Kidney epithelial cell (primary cell): ENCODE data around the gene KPTN. TPM values are rescaled to one million over a fixed set of nuclear protein-coding genes. Genes with fewer than 3 reads are reported as not detected.
A peak's percentile ranks its signal among the peaks of the same experiment; 100 is the strongest.

ENCODE experiments used
- DNase-seq: peaks from one replicate; pipeline ENCODE4 v3.0.0-alpha.2; 2010; ENCODE audit warnings: low read depth
- H3K27me3 ChIP-seq: 2 replicates; pipeline ENCODE4 v1.6.0; 2011; ENCODE audit warnings: low read length; ENCODE audit not compliant: control insufficient read depth, insufficient read depth
- H3K36me3 ChIP-seq: 2 replicates; pipeline ENCODE4 v1.5.1; 2011; ENCODE audit warnings: low read length; ENCODE audit not compliant: control insufficient read depth, insufficient read depth
- H3K4me3 ChIP-seq: 2 replicates; pipeline ENCODE4 v1.5.1; 2011; ENCODE audit warnings: low read depth, mild to moderate bottlenecking, control low read depth, low read length
- CTCF ChIP-seq: IDR thresholded peaks from 2 replicates; pipeline ENCODE4 v1.5.1; 2011; ENCODE audit warnings: mild to moderate bottlenecking, moderate library complexity, low read length, control low read depth, inconsistent platforms; ENCODE audit not compliant: insufficient read depth, poor library complexity, severe bottlenecking
- total RNA-seq: library from RNA; depleted of rRNA; stranded (reverse); fragments of >200 nt; gene quantifications from 2 replicates; pipeline ENCODE4 v1.2.3, GENCODE V29; 2015

The KPTN gene
- total RNA-seq, 1 donor from 2014 or later = 6.0 TPM

DNA sequence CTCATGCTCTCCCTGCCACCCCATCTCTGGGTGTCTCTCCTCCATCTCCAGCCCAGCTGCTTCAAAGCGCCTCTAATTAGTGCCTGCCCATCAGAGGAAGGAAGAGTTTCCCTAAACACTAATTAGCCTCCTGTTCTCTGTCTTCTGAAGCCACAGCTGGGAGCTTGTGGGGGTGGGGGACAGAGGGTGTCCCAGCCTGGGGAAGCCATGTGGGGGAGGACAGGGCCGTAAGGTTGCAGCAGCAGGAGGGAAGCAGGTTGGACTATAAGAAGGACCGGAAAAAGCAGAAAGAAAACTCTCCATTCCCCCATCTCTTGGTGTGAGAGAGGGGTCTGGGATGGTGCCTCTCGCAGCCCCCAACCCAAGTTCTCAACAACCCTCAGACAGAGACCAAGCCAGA is 38.5 kb downstream of the KPTN start:
- Histone ChIP-seq H3K4me3 (no peak overlapping the region), H3K27me3 (peaks cover 76% of the 10 kb centered on the region), H3K36me3 (no peaks in the 10 kb centered on the region)
- no peak for TF ChIP-seq CTCF
- no peak for DNase-seq

DNA sequence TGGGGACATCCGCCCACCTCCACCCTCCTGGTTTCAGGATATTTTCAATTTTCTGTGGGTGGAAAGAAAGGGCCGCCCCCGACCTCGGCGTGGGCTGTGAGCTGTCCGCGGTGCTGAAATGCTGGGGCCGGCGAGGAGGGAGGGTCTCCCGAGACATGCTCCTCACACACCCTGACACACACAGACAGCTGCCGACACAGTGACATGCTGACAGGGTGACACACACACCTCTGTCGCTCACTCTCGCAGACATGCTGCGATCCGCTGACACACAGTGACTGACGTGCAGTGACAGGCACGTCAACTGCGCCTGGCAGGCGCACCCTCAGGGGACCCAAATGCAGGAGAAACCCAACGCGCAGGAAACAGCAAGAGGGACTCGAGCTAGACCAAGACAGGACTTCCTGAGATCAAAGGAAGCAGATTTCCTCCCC is 39.6 kb downstream of the KPTN start:
- Histone ChIP-seq H3K4me3 (no peak overlapping the region), H3K36me3 (no peaks in the 10 kb centered on the region), H3K27me3 (peaks cover 66% of the 10 kb centered on the region)
- TF ChIP-seq CTCF = no peak
- DNase-seq = no peak

- Histone ChIP-seq H3K36me3 (no peaks in the 10 kb centered on the region), H3K27me3 (peaks cover 61% of the 10 kb centered on the region), H3K4me3 (no peak overlapping the region)
- no peak for TF ChIP-seq CTCF
- no peak for DNase-seq
Measured at GRCh38 chr19:47443331-47443730, 40.7 kb downstream of the KPTN start.

GRCh38 chr19:47438793-47439220 is 45.2 kb downstream of the KPTN start:
- no peak for TF ChIP-seq CTCF
- Histone ChIP-seq H3K36me3 (no peaks in the 10 kb centered on the region), H3K4me3 (no peak overlapping the region), H3K27me3 (peaks cover 30% of the 10 kb centered on the region)
- DNase-seq = no peak

DNA sequence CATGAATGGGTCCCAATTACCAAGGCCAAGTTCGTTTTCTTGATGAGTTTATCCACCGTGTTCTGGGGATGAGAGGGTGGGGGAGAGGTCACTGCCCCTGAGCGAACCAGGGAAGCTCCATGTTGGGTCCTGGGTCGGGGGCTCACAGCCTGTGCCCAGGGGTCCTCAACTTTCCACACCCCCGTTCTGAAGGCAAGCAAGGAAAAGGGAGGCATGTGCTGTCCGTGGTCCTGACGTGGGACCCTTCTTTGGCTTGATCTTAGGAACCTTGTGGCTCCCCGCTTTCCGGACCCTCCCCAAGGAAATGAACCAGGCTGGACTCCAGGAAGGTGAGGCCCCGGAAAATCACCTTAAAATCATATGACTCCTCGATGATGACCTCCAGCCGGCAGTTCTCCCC is 46.5 kb downstream of the KPTN start:
- peaks cover 23% of the 10 kb centered on the region for H3K27me3 ChIP-seq
- TF ChIP-seq CTCF = no peak

DNA sequence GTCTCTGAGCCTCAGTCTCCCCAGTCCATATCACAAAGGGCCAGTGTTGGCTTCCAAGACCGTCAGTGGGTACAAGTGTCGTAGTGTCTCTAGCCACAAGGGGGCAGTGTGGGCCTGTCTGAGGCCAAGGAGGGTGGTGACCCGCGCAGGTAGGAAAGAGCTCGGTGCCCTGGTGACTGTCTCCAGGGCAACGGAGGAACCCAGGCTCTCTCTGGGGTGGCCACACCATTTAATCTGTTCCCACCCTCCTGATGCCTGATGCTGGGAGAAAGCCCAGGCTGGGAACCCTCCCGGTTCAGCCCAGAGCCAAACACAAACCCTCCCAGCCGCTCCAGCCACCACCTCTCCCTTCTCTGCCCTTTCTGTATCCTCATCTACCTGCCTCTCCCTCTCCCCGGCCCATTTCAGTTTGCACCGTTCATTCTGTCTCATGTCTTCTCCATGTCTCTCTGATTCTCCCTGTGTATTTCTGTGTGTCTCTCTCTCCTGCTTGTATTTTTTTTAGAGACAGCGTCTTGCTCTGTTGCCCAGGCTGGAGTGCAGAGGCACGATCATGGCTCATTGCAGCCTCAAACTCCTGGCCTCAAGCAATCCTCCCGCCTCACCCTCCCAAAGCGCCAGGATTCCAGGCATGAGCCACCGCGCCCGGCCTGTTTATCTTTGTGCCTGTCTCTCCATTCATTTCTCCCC is 47.2 kb downstream of the KPTN start:
- no peaks in the 10 kb centered on the region for H3K36me3 ChIP-seq
- TF ChIP-seq CTCF = peak; percentile 89
- no peak overlapping the region for H3K4me3 ChIP-seq
- H3K27me3 ChIP-seq = peaks cover 20% of the 10 kb centered on the region
- no peak for DNase-seq

More for the DNA sequence above, 46.5 kb downstream of the KPTN start:
- Histone ChIP-seq H3K36me3 (no peaks in the 10 kb centered on the region), H3K4me3 (no peak overlapping the region)
- DNase-seq = no peak
